ENCODE measurements around the gene NPAS3.

NPAS3 gene

GRCh38 chr14:33762161-33762851 is 823.6 kb downstream of the NPAS3 start:
- POLR2A ChIA-PET (ENCODE audit: low non-redundant PET) = no interaction called here

GRCh38 chr14:33764876-33765650 is 826.4 kb downstream of the NPAS3 start:
- CTCF ChIA-PET = interaction anchor here (0.7 kb wide), 1 partner anchor 13 kb away, joined by 7 read pairs; no protein-coding TSS in a partner anchor
- no peak for TF ChIP-seq CTCF (conservative IDR thresholded peaks at IDR 0.05; ENCODE audit: low read depth)
- POLR2A ChIA-PET (ENCODE audit: low non-redundant PET) = no interaction called here
- no peak overlapping the region for H3K27ac ChIP-seq
- DNase-seq (ENCODE audit: low spot score) = no peak

More at GRCh38 chr14:33762161-33762851, 823.6 kb downstream of the NPAS3 start:
- CTCF ChIA-PET = interaction anchor here (0.6 kb wide), 1 partner anchor 216 kb away, joined by 4 read pairs; no protein-coding TSS in a partner anchor
- DNase-seq (ENCODE audit: low spot score) = no peak
- TF ChIP-seq CTCF (conservative IDR thresholded peaks at IDR 0.05; ENCODE audit: low read depth) = no peak
- no peak overlapping the region for H3K27ac ChIP-seq

GRCh38 chr14:33767586-33768457 is 829.1 kb downstream of the NPAS3 start:
- no peak for DNase-seq (ENCODE audit: low spot score)
- ChIA-PET CTCF (no interaction called here), POLR2A (ENCODE audit: low non-redundant PET) (no interaction called here)
- H3K27ac ChIP-seq = no peak overlapping the region
- TF ChIP-seq CTCF (conservative IDR thresholded peaks at IDR 0.05; ENCODE audit: low read depth) = no peak

GRCh38 chr14:33768458-33768830 is 829.8 kb downstream of the NPAS3 start:
- TF ChIP-seq CTCF (conservative IDR thresholded peaks at IDR 0.05; ENCODE audit: low read depth) = no peak
- H3K27ac ChIP-seq = no peak overlapping the region
- ChIA-PET CTCF (no interaction called here), POLR2A (ENCODE audit: low non-redundant PET) (no interaction called here)
- no peak for DNase-seq (ENCODE audit: low spot score)

- no peak for DNase-seq (ENCODE audit: low spot score)
- ChIA-PET CTCF (no interaction called here), POLR2A (ENCODE audit: low non-redundant PET) (no interaction called here)
- no peak overlapping the region for H3K27ac ChIP-seq
- TF ChIP-seq CTCF (conservative IDR thresholded peaks at IDR 0.05; ENCODE audit: low read depth) = no peak
Observed at GRCh38 chr14:33773205-33774030, 834.7 kb downstream of the NPAS3 start.

Data from RWPE1 (cell line).